OCI-LY1 (cell line): ENCODE data around the gene PRKCD.

Experiments used
- H2AFZ ChIP-seq: fragments of 200-600 bp; sonication (generic), shearing (Covaris generic); 2 replicates; pipeline ENCODE4 v1.6.0; 2014; ENCODE audit warnings: antibody characterized with exemption, mild to moderate bottlenecking, low read length
- H3F3A ChIP-seq: fragments of 200-600 bp; sonication (generic), shearing (Covaris generic); 2 replicates; pipeline ENCODE4 v1.6.0; 2014; ENCODE audit warnings: mild to moderate bottlenecking, antibody characterized with exemption, low read length, moderate library complexity; ENCODE audit not compliant: insufficient read depth
- H3K27ac ChIP-seq: fragments of 200-600 bp; sonication (generic); 2 replicates; pipeline ENCODE4 v1.5.1; 2014; ENCODE audit warnings: low read length, mixed run types, mild to moderate bottlenecking, low read depth; ENCODE audit not compliant: poor library complexity, severe bottlenecking
- H3K27me3 ChIP-seq: fragments of 200-600 bp; sonication (generic); 2 replicates; pipeline ENCODE4 v1.6.0; 2014; ENCODE audit warnings: antibody characterized with exemption, mild to moderate bottlenecking, low read length, moderate library complexity; ENCODE audit not compliant: insufficient read depth
- H3K36me3 ChIP-seq: fragments of 200-600 bp; sonication (generic); 2 replicates; pipeline ENCODE4 v1.6.1; 2014; ENCODE audit warnings: mild to moderate bottlenecking, antibody characterized with exemption, low read length, moderate library complexity, mixed read lengths; ENCODE audit not compliant: insufficient read depth
- H3K4me1 ChIP-seq: fragments of 200-600 bp; sonication (generic); 2 replicates; pipeline ENCODE4 v1.5.1; 2014; ENCODE audit warnings: mild to moderate bottlenecking, low read length, moderate library complexity; ENCODE audit not compliant: insufficient read depth, severe bottlenecking
- H3K4me2 ChIP-seq: fragments of 200-600 bp; sonication (generic), shearing (Covaris generic); 2 replicates; pipeline ENCODE4 v1.6.1; 2014; ENCODE audit warnings: low read length
- H3K4me3 ChIP-seq: fragments of 200-600 bp; sonication (generic); 2 replicates; pipeline ENCODE4 v1.5.1; 2014; ENCODE audit warnings: low read length, low read depth, mild to moderate bottlenecking, mixed read lengths; ENCODE audit not compliant: poor library complexity, severe bottlenecking
- H3K79me2 ChIP-seq: fragments of 200-600 bp; shearing (Covaris generic); 2 replicates; pipeline ENCODE4 v1.6.1; 2016; ENCODE audit warnings: mixed run types, low read length, mixed read lengths; ENCODE audit not compliant: insufficient read depth
- H3K9ac ChIP-seq: fragments of 200-600 bp; sonication (generic), shearing (Covaris generic); 2 replicates; pipeline ENCODE4 v1.6.1; 2014; ENCODE audit warnings: mild to moderate bottlenecking, low read length, mixed read lengths
- H3K9me2 ChIP-seq: fragments of 200-600 bp; sonication (generic), shearing (Covaris generic); 2 replicates; pipeline ENCODE4 v1.6.1; 2014; ENCODE audit warnings: low read depth, mild to moderate bottlenecking, low read length, mixed read lengths
- H3K9me3 ChIP-seq: fragments of 200-600 bp; shearing (Covaris generic); 2 replicates; pipeline ENCODE4 v1.6.1; 2014; ENCODE audit warnings: low read length, mixed read lengths
- H4K20me1 ChIP-seq: fragments of 200-600 bp; sonication (generic), shearing (Covaris generic); 2 replicates; pipeline ENCODE4 v1.6.0; 2016; ENCODE audit warnings: mild to moderate bottlenecking, low read length; ENCODE audit not compliant: insufficient read depth
- EZH2 ChIP-seq: fragments of 200-600 bp; sonication (generic), shearing (Covaris generic); IDR thresholded peaks from 2 replicates; pipeline ENCODE4 v1.8.0; 2017; ENCODE audit warnings: borderline replicate concordance, mixed run types, mild to moderate bottlenecking, antibody characterized with exemption, low read length, moderate library complexity, mixed read lengths
- TF ChIP-seq, protein P1 (sequence below): fragments of 200-600 bp; sonication (generic), shearing (Covaris generic); IDR thresholded peaks from 2 replicates; pipeline ENCODE4 v1.5.1; 2017; ENCODE audit warnings: mild to moderate bottlenecking, antibody characterized with exemption, low read length, moderate library complexity, mixed read lengths

The PRKCD gene

DNA sequence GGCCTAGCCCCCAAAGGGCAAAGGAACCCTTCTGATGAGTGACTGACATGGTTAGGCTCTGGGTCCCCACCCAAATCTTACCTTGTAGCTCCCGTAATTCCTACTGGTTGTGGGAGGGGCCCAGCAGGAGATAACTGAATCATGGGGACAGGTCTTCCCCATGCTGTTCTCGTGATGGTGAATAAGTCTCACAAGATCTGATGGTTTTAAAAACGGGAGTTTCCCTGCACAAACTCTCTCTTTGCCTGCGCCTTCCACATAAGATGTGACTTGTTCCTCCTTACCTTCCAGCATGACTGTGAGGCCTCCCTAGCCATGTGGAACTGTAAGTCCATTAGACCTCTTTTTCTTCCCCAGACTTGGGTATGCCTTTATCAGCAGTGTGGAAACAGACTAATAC lies 77.9 kb downstream of the PRKCD start:
- Histone ChIP-seq H3K4me2 (no peak overlapping the region), H3K27ac (no peak overlapping the region), H3K36me3 (peaks cover 91% of the 10 kb centered on the region), H3F3A (no peaks in the 10 kb centered on the region), H3K27me3 (no peaks in the 10 kb centered on the region), H3K79me2 (peaks cover 16% of the 10 kb centered on the region), H3K9me3 (no peaks in the 10 kb centered on the region), H4K20me1 (no peaks in the 10 kb centered on the region), H3K4me1 (no peaks in the 10 kb centered on the region), H3K4me3 (no peak overlapping the region), H3K9ac (no peak overlapping the region), H2AFZ (no peak overlapping the region), H3K9me2 (no peaks in the 10 kb centered on the region)
- TF ChIP-seq, protein P1, sequence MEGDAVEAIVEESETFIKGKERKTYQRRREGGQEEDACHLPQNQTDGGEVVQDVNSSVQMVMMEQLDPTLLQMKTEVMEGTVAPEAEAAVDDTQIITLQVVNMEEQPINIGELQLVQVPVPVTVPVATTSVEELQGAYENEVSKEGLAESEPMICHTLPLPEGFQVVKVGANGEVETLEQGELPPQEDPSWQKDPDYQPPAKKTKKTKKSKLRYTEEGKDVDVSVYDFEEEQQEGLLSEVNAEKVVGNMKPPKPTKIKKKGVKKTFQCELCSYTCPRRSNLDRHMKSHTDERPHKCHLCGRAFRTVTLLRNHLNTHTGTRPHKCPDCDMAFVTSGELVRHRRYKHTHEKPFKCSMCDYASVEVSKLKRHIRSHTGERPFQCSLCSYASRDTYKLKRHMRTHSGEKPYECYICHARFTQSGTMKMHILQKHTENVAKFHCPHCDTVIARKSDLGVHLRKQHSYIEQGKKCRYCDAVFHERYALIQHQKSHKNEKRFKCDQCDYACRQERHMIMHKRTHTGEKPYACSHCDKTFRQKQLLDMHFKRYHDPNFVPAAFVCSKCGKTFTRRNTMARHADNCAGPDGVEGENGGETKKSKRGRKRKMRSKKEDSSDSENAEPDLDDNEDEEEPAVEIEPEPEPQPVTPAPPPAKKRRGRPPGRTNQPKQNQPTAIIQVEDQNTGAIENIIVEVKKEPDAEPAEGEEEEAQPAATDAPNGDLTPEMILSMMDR = no peak
- no peak for TF ChIP-seq EZH2

DNA sequence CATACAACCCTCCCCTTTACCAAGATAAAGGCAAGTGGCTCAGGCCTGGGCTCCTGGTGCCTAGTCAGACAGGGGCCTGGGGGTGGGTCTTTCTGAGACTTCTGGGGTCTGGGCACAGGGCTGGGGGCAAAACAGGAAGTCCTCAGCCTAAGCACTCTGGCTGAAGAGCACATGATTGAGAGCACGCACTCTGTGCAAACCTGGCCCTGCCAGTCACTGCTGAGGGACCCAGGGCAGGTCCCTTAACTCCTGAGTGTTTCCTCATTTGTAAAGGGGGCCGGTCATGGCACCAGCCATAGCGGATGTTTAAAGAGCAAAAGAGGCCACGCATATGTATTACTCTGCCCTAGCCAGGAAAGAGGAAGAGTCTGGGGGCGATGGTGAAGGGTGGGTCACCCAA lies 78.8 kb downstream of the PRKCD start:
- Histone ChIP-seq H3K27ac (peak overlapping the region; percentile 35), H3F3A (no peaks in the 10 kb centered on the region), H4K20me1 (no peaks in the 10 kb centered on the region), H3K79me2 (peaks cover 25% of the 10 kb centered on the region), H3K36me3 (peaks cover 89% of the 10 kb centered on the region), H3K27me3 (no peaks in the 10 kb centered on the region), H3K9ac (no peak overlapping the region), H2AFZ (no peak overlapping the region), H3K9me2 (no peaks in the 10 kb centered on the region), H3K4me3 (no peak overlapping the region), H3K9me3 (no peaks in the 10 kb centered on the region), H3K4me2 (no peak overlapping the region), H3K4me1 (no peaks in the 10 kb centered on the region)
- TF ChIP-seq, protein P1 = no peak

DNA sequence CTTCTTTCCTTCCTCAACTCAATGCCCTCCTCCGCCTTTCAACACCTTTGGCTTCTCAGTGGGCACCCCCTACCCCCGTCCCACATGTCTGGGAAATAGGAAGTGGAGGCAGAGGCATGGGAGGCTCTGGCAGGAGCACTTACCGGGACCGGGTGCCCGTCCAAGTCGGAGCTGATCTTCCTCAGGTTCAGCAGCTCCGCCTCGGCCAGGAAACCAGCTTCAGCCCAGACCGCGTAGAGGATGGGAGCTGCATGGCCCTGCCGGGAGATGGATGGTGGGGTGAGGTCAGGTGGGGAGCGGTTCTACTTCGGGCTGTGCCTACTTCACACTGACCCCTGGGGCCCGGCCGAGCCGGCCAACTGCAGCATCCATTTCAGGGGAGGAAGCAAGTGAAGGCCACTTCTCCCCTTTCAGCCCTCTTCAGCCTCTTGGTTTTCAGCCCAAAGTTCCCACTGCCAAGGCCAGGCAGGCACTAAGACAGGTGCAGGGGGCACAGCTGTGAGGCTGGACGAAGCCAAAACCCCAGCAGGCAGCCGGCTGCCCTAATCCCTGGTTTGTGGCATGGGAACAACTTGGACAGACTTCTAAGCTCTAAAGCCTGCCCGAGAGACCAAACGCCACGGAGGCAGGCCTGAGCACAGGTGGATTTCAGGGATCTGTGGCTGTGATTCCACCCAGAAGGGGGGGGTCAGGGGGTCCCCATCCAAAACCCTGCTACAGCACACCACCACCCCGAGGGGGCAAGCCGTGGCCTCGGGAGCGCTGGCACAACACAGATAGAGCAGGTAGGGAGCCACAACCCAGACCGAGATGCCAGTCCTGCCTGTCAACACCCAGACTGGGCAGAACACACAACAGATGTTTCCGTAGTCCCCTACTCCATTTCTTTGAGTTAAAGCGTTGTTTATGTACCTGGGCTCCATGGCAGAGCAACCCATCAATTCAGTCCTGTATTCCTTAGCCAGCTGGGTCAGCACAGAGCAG lies 80.3 kb downstream of the PRKCD start:
- H3K36me3 ChIP-seq = peaks cover 78% of the 10 kb centered on the region
- TF ChIP-seq EZH2 = no peak
- TF ChIP-seq, protein P1 = no peak
- H3K27me3 ChIP-seq = no peaks in the 10 kb centered on the region
- no peaks in the 10 kb centered on the region for H3K9me2 ChIP-seq
- no peaks in the 10 kb centered on the region for H3K4me1 ChIP-seq
- no peak overlapping the region for H3K27ac ChIP-seq
- no peak overlapping the region for H2AFZ ChIP-seq
- no peak overlapping the region for H3K4me2 ChIP-seq
- no peaks in the 10 kb centered on the region for H3K9me3 ChIP-seq
- H3K4me3 ChIP-seq = no peak overlapping the region
- H3K79me2 ChIP-seq = peaks cover 40% of the 10 kb centered on the region
- H3K9ac ChIP-seq = no peak overlapping the region
- no peaks in the 10 kb centered on the region for H4K20me1 ChIP-seq
- H3F3A ChIP-seq = no peaks in the 10 kb centered on the region
